GM12878 (cell line): ENCODE measurements around the gene SEMA6C. TPM values are rescaled to one million over a fixed set of nuclear protein-coding genes. Genes with fewer than 3 reads are reported as not detected.
A peak's percentile ranks its signal among the peaks of the same experiment; 100 is the strongest.

Experiments used
- ATAC-seq: fragments of 200-7000 bp; cut with Tn5 transposase; 3 replicates; pipeline ENCODE4 v1.9.1; 2020; ENCODE audit warnings: mild to moderate bottlenecking, moderate library complexity
- BruUV-seq: library from RNA; stranded (reverse); fragments of 400-500 nt; replicated peaks from 2 replicates; lab custom pipeline; 2021; lab: Mats Ljungman, UMichigan
- CTCF ChIA-PET: fragments of 300-600 bp; sonication (Branson Sonifier 250); formaldehyde crosslinking; extraction: SDS; loops from one replicate; lab custom pipeline; 2021; ENCODE audit warnings: inconsistent platforms; lab: Yijun Ruan, JAX
- POLR2A ChIA-PET: fragments of 350-600 bp; formaldehyde crosslinking; extraction: SDS; loops from one replicate; lab custom pipeline; 2021; ENCODE audit warnings: inconsistent platforms; lab: Charles Lee
- RAD21 ChIA-PET: fragments of 300-600 bp; sonication (Branson Sonifier 250); formaldehyde crosslinking; loops from one replicate; lab custom pipeline; 2023; ENCODE audit warnings: antibody characterized with exemption; ENCODE audit not compliant: unreplicated experiment; lab: Charles Lee
- SMC1A ChIA-PET: fragments of 300-600 bp; sonication (Branson Sonifier 250); formaldehyde crosslinking; loops from one replicate; lab custom pipeline; 2023; ENCODE audit not compliant: unreplicated experiment, uncharacterized antibody; lab: Charles Lee
- DNase-seq: peaks from one replicate; pipeline ENCODE4 v3.0.0-alpha.2; 2011; ENCODE audit warnings: low read depth, low spot score
- FAIRE-seq: peaks from 3 replicates; lab custom pipeline; 2011; peaks lifted over from hg19 to GRCh38; lab: Jason Lieb, UNC
- H2AFZ ChIP-seq: 2 replicates; pipeline ENCODE4 v1.6.0; 2011; ENCODE audit warnings: low read depth, low read length, control low read depth; ENCODE audit not compliant: control insufficient read depth
- H3K27ac ChIP-seq: 2 replicates; pipeline ENCODE4 v1.5.1; 2011; ENCODE audit warnings: control low read depth; ENCODE audit not compliant: control insufficient read depth, insufficient read depth
- H3K27me3 ChIP-seq, 2 experiments: replicated peaks in 1 of 2; 2 replicates each; pipeline versions ENCODE4 v1.6.0 to v1.6.1; 2011; ENCODE audit warnings: low read length in 1 of 2; ENCODE audit not compliant: control insufficient read depth in 2 of 2, insufficient read depth in 2 of 2
- H3K36me3 ChIP-seq, 2 experiments: 2 replicates each; pipeline ENCODE4 v1.5.1; 2011; ENCODE audit warnings: low read length in 1 of 2; ENCODE audit not compliant: control insufficient read depth in 2 of 2, insufficient read depth in 2 of 2
- H3K4me1 ChIP-seq: 2 replicates; pipeline ENCODE4 v1.6.1; 2011; ENCODE audit warnings: mild to moderate bottlenecking, low read length, moderate library complexity, mixed read lengths; ENCODE audit not compliant: control insufficient read depth, insufficient read depth
- H3K4me2 ChIP-seq: 2 replicates; pipeline ENCODE4 v1.6.0; 2011; ENCODE audit warnings: control low read depth; ENCODE audit not compliant: control insufficient read depth, insufficient read depth
- H3K4me3 ChIP-seq: fragments of 200-600 bp; sonication (generic); 2 replicates; pipeline ENCODE4 v1.5.1; 2016
- H3K79me2 ChIP-seq: 2 replicates; pipeline ENCODE4 v1.6.0; 2011; ENCODE audit warnings: low read length; ENCODE audit not compliant: control insufficient read depth, insufficient read depth
- H3K9ac ChIP-seq: 2 replicates; pipeline ENCODE4 v1.8.0; 2011; ENCODE audit warnings: low read length, control low read depth, mixed read lengths; ENCODE audit not compliant: control insufficient read depth, insufficient read depth
- H3K9me3 ChIP-seq: replicated peaks from 3 replicates; pipeline ENCODE4 v1.5.1; 2011; ENCODE audit warnings: mild to moderate bottlenecking, low read length; ENCODE audit not compliant: control insufficient read depth, insufficient read depth
- H4K20me1 ChIP-seq: 2 replicates; pipeline ENCODE4 v1.6.0; 2011; ENCODE audit not compliant: control insufficient read depth, insufficient read depth
- BRCA1 ChIP-seq: IDR thresholded peaks from 2 replicates; pipeline ENCODE4 v1.6.1; 2011; ENCODE audit warnings: low read depth, low read length, improper control_type of control experiment
- ESRRA ChIP-seq: IDR thresholded peaks from 2 replicates; pipeline ENCODE4 v1.6.1; 2012; ENCODE audit warnings: mild to moderate bottlenecking, low read length, improper control_type of control experiment
- KAT2A ChIP-seq: conservative IDR thresholded peaks from 2 replicates; pipeline ENCODE4 v1.6.1; 2011; ENCODE audit warnings: low read depth, low read length; ENCODE audit not compliant: control insufficient read depth
- MYB ChIP-seq: fragments of 150-350 bp; IDR thresholded peaks from 2 replicates; pipeline ENCODE4 v1.6.1; 2014; ENCODE audit warnings: mild to moderate bottlenecking, low read depth, low read length, borderline replicate concordance
- PAX8 ChIP-seq: fragments of 450-650 bp; IDR thresholded peaks from 2 replicates; pipeline ENCODE4 v1.6.1; 2017; ENCODE audit warnings: mild to moderate bottlenecking, moderate library complexity
- POLR2AphosphoS2 ChIP-seq: IDR thresholded peaks from 2 replicates; pipeline ENCODE4 v1.6.1; 2011; ENCODE audit warnings: low read depth, mild to moderate bottlenecking, low read length, improper control_type of control experiment, moderate library complexity
- RBBP5 ChIP-seq: fragments of 200-600 bp; sonication (generic); conservative IDR thresholded peaks from 2 replicates; pipeline ENCODE4 v1.6.1; 2016
- SIX5 ChIP-seq: IDR thresholded peaks from 2 replicates; pipeline ENCODE4 v1.6.1; 2011; ENCODE audit warnings: mild to moderate bottlenecking, low read depth, low read length, moderate library complexity; ENCODE audit not compliant: severe bottlenecking
- SMC3 ChIP-seq: IDR thresholded peaks from 2 replicates; pipeline ENCODE4 v1.6.1; 2011; ENCODE audit warnings: low read length, improper control_type of control experiment, borderline replicate concordance
- SREBF1 ChIP-seq: IDR thresholded peaks from 2 replicates; pipeline ENCODE4 v1.6.1; 2012; ENCODE audit warnings: mild to moderate bottlenecking, low read length
- SREBF2 ChIP-seq: IDR thresholded peaks from 2 replicates; pipeline ENCODE4 v1.6.1; 2012; ENCODE audit warnings: mild to moderate bottlenecking, low read length
- ZNF217 ChIP-seq: fragments of 450-650 bp; IDR thresholded peaks from 2 replicates; pipeline ENCODE4 v1.6.1; 2017; ENCODE audit warnings: antibody characterized with exemption, mild to moderate bottlenecking
- WGBS: methylation state at CpG from one replicate; pipeline ENCODE4 v1.1.6; 2016; ENCODE audit warnings: low lambda C conversion rate; ENCODE audit not compliant: insufficient replicate concordance, insufficient coverage; ENCODE audit errors: missing lambda C conversion rate; 5-methylcytosine and 5-hydroxymethylcytosine counted together
- in situ Hi-C: fragments of 300-500 bp; cut with MboI; formaldehyde crosslinking; loops from 9 replicates; pipeline ENCODE4 v1.14.3; 2018; ENCODE audit warnings: mixed read lengths
- intact Hi-C: fragments of 100-400 bp; cut with micrococcal nuclease; formaldehyde crosslinking; loops from one replicate; pipeline ENCODE4 v1.14.2; 2022; ENCODE audit not compliant: unreplicated experiment
- polyA plus RNA-seq, 11 experiments: library from polyadenylated mRNA; depleted of rRNA in 4 of 11; unstranded in 6 of 11; stranded (reverse) in 5 of 11; fragments of >200 nt; fragmentation: Nextera tagmentation in 4 of 11; fragmentation: Illumina TruSeq in 1 of 11; extraction: Ambion mirVana in 4 of 11; extraction: Trizol in 1 of 11; gene quantifications; 1 replicate in 1 of 11; 2 replicates in 10 of 11; pipeline versions ENCODE4 v1.2.1 to v1.2.3, GENCODE V29; 2011 to 2016; ENCODE audit warnings: inconsistent platforms in 2 of 11, missing spikeins in 2 of 11, low read depth in 1 of 11
- total RNA-seq, 4 experiments: library from RNA; depleted of rRNA in 3 of 4; stranded (reverse); fragments of >200 nt in 3 of 4; fragmentation: Illumina TruSeq in 1 of 4; extraction: Trizol in 1 of 4; gene quantifications; 2 replicates each; pipeline versions ENCODE4 v1.2.1 to v1.2.3, GENCODE V29; 2013 to 2021
- TF ChIP-seq, protein P1 (sequence below): IDR thresholded peaks from 2 replicates; pipeline ENCODE4 v1.6.1; 2011; ENCODE audit warnings: low read depth, low read length, improper control_type of control experiment, borderline replicate concordance
- TF ChIP-seq, protein P2 (sequence below): fragments of 450-650 bp; IDR thresholded peaks from 2 replicates; pipeline ENCODE4 v1.6.1; 2016; ENCODE audit warnings: mild to moderate bottlenecking
- TF ChIP-seq, protein P3 (sequence below): IDR thresholded peaks from 2 replicates; pipeline ENCODE4 v1.6.1; 2012; ENCODE audit warnings: mild to moderate bottlenecking, low read depth, low read length
- TF ChIP-seq, protein P4 (sequence below): fragments of 450-650 bp; IDR thresholded peaks from 2 replicates; pipeline ENCODE4 v1.6.1; 2018; ENCODE audit warnings: borderline replicate concordance, mild to moderate bottlenecking; ENCODE audit not compliant: partially characterized antibody

SEMA6C gene
- total and polyA plus RNA-seq, 10 of the 15 experiments (the other 5 are each of a cell fraction or from before 2014, with no cell fraction given): 0.13 to 2.2 (median 0.29) TPM; not detected in 1

DNA sequence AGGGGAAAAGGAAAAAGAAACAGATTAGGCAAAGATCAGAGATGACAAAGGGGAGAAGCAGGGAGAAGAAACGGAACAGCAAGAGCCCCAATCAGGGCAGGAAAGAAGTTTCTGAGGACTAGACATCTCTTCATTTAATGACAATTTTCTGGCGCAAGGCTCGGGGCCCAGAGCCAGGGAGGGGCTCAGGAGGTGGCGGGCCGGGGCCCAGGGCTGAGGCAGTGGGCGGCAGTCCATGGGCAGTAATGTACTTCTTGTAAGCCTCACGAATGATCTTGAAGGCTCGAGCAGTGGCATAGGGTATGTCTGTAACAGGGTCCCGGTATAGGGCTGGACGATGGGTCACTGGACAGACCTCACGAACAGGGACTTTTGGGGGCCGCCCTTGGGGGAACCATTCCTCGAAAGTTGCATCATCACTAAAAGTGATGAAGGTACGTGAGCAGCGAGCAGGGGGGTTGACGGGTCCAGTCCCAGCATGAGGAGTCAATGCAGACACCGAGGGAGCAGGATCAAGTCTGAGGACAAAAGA is 30.1 kb upstream of the SEMA6C start (continued):
- TF ChIP-seq, protein P1, sequence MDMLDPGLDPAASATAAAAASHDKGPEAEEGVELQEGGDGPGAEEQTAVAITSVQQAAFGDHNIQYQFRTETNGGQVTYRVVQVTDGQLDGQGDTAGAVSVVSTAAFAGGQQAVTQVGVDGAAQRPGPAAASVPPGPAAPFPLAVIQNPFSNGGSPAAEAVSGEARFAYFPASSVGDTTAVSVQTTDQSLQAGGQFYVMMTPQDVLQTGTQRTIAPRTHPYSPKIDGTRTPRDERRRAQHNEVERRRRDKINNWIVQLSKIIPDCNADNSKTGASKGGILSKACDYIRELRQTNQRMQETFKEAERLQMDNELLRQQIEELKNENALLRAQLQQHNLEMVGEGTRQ: no peak
- TF ChIP-seq RBBP5 (no peak), SREBF2 (no peak), SIX5 (no peak), BRCA1 (no peak), SMC3 (no peak), PAX8 (no peak), MYB (no peak)
- TF ChIP-seq, protein P2, sequence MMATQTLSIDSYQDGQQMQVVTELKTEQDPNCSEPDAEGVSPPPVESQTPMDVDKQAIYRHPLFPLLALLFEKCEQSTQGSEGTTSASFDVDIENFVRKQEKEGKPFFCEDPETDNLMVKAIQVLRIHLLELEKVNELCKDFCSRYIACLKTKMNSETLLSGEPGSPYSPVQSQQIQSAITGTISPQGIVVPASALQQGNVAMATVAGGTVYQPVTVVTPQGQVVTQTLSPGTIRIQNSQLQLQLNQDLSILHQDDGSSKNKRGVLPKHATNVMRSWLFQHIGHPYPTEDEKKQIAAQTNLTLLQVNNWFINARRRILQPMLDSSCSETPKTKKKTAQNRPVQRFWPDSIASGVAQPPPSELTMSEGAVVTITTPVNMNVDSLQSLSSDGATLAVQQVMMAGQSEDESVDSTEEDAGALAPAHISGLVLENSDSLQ: no peak

DNA sequence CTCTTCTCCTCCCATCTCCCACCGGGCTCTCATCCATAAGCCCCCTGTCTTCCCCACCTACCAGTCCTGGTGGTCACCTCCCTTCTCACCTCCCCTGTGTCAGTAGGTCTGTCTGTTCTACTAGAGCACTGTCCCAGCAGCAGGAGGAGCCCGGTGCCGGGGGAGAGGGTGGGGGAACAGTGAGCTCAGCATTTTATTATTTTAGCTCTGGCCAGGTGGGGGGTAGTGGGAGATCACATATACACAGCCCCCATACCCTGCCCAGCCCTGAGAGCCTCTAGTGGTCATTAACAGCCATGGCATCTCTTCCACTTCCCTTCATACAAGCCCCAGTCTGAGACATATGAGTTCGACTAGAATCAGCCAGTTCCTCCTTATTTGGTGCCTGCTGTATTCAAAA is 29.4 kb upstream of the SEMA6C start, which contains the start of gene TMOD4:
TMOD4 (minus strand) TSS at position 119 of the 400 bp plus-strand sequence. CDS start 1,106 bp downstream, outside the sequence.
- ChIA-PET CTCF (interaction anchor here (0.9 to 2.7 kb wide), 5 partner anchors 12 to 105 kb away, joined by 3 to 11 read pairs (median 3); partner anchors contain the start of genes GABPB2 and TNFAIP8L2), SMC1A (interaction anchor here (0.7 to 1.0 kb wide), 2 partner anchors 76 to 580 kb away, joined by 3 to 5 read pairs; no protein-coding TSS in a partner anchor), RAD21 (interaction anchor here (1.0 kb wide), 1 partner anchor 14 kb away, joined by 3 read pairs; the partner anchor contains the start of gene VPS72), POLR2A (interaction anchor here (0.5 kb wide), 1 partner anchor 166 kb away, joined by 3 read pairs; no protein-coding TSS in a partner anchor)
- H3K9me3 ChIP-seq: no peaks in the 10 kb centered on the region
- H3K27me3 ChIP-seq: no peaks in the 10 kb centered on the region
- H3K36me3 ChIP-seq: peaks cover 13 to 15% of the 10 kb centered on the region in 2 experiments; a peak in 3 of 4 replicates
- ATAC-seq (peak; percentile 89), DNase-seq (no peak), FAIRE-seq (no peak)
- H4K20me1 ChIP-seq: no peaks in the 10 kb centered on the region; the same call in 1 of the 2 replicates
- no TSS peak for BruUV-seq
- no peak within 1 kb of the TSS for H3K4me3 ChIP-seq
- no peak within 1 kb of the TSS for H3K27ac ChIP-seq
- H3K79me2 ChIP-seq: no peaks in the 10 kb centered on the region
- 70% methylated on average over 4 of the region's 4 CpGs for WGBS
- H3K4me1 ChIP-seq: no peaks in the 10 kb centered on the region
- intact Hi-C loops (no loop called here), in situ Hi-C loops (no loop called here)
- H2AFZ ChIP-seq: no peak within 1 kb of the TSS
- H3K9ac ChIP-seq: no peak within 1 kb of the TSS
- H3K4me2 ChIP-seq: no peak within 1 kb of the TSS
- no peak for TF ChIP-seq ZNF217
- TF ChIP-seq, protein P3, sequence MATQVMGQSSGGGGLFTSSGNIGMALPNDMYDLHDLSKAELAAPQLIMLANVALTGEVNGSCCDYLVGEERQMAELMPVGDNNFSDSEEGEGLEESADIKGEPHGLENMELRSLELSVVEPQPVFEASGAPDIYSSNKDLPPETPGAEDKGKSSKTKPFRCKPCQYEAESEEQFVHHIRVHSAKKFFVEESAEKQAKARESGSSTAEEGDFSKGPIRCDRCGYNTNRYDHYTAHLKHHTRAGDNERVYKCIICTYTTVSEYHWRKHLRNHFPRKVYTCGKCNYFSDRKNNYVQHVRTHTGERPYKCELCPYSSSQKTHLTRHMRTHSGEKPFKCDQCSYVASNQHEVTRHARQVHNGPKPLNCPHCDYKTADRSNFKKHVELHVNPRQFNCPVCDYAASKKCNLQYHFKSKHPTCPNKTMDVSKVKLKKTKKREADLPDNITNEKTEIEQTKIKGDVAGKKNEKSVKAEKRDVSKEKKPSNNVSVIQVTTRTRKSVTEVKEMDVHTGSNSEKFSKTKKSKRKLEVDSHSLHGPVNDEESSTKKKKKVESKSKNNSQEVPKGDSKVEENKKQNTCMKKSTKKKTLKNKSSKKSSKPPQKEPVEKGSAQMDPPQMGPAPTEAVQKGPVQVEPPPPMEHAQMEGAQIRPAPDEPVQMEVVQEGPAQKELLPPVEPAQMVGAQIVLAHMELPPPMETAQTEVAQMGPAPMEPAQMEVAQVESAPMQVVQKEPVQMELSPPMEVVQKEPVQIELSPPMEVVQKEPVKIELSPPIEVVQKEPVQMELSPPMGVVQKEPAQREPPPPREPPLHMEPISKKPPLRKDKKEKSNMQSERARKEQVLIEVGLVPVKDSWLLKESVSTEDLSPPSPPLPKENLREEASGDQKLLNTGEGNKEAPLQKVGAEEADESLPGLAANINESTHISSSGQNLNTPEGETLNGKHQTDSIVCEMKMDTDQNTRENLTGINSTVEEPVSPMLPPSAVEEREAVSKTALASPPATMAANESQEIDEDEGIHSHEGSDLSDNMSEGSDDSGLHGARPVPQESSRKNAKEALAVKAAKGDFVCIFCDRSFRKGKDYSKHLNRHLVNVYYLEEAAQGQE: no peak
- no peak for TF ChIP-seq SREBF1
- no peak for TF ChIP-seq ESRRA
- TF ChIP-seq KAT2A: no peak
- TF ChIP-seq, protein P4, sequence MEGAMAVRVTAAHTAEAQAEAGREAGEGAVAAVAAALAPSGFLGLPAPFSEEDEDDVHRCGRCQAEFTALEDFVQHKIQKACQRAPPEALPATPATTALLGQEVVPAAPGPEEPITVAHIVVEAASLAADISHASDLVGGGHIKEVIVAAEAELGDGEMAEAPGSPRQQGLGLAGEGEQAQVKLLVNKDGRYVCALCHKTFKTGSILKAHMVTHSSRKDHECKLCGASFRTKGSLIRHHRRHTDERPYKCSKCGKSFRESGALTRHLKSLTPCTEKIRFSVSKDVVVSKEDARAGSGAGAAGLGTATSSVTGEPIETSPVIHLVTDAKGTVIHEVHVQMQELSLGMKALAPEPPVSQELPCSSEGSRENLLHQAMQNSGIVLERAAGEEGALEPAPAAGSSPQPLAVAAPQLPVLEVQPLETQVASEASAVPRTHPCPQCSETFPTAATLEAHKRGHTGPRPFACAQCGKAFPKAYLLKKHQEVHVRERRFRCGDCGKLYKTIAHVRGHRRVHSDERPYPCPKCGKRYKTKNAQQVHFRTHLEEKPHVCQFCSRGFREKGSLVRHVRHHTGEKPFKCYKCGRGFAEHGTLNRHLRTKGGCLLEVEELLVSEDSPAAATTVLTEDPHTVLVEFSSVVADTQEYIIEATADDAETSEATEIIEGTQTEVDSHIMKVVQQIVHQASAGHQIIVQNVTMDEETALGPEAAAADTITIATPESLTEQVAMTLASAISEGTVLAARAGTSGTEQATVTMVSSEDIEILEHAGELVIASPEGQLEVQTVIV: no peak
- TF ChIP-seq POLR2AphosphoS2: no peak
